ENCODE measurements around the gene MMP24OS.
A peak's percentile ranks its signal among the peaks of the same experiment; 100 is the strongest.

Gene MMP24OS

DNA sequence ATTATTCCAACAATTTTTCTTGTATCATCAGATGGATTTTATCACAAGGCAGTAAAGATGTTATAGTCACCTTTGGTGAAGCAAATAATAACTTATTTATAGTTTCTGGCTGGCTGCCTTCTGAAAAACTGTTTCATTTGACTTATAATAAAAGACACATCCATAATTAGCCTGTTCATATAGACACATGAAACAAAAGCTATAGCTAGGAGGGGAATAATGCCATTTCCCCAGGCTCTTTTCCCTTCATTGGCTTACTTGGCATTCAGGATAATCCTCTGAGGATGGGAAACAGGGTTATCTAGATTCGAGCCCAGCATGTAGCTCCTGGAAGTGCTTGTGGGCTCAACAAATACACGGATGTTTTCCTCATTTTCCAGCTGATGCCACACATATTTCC, 33.9 kb downstream of the MMP24OS start:
- no peak for DNase-seq

DNA sequence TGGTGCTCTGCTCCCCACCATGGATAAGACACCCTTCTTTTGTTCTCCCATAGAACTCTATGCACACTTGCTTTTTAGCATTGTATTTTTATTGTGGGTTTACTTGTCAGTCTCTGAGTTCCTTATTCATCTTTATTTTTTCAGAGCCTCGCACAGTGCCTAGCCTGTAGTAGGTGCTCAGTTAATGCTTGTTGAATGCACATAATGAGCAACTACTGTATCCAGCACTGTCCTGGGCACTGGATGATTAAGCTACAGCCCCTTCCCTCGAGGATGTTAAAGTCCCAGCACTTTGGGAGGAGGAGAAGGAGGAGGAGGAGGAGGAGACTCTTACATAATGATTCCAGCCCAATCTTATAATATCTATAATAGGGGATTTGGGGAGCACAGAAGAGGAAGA, 34.6 kb downstream of the MMP24OS start:
- DNase-seq: no peak

DNA sequence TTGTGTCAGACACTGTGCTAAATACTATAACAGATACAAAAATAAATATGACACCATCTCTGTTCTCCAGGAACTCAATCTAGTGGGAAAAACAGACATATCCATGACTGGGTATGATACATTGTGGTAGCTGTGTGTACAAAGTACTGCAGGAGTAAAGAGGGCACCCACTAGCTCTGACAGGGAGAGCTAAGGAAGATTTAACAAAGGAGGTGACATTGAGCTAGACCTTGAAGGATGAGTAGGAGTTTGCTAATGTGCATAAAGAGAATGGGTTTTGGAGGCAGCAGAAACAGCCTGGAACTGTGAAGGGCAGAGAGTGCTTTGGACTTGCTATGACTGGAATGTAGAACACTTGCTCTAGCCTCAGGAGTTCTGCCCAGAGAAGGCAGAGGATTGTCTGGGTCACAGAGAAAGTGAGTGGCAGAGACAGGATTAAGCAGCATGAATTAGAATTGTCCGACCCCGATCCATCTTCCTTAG, 37.1 kb downstream of the MMP24OS start:
- no peak for DNase-seq

DNA sequence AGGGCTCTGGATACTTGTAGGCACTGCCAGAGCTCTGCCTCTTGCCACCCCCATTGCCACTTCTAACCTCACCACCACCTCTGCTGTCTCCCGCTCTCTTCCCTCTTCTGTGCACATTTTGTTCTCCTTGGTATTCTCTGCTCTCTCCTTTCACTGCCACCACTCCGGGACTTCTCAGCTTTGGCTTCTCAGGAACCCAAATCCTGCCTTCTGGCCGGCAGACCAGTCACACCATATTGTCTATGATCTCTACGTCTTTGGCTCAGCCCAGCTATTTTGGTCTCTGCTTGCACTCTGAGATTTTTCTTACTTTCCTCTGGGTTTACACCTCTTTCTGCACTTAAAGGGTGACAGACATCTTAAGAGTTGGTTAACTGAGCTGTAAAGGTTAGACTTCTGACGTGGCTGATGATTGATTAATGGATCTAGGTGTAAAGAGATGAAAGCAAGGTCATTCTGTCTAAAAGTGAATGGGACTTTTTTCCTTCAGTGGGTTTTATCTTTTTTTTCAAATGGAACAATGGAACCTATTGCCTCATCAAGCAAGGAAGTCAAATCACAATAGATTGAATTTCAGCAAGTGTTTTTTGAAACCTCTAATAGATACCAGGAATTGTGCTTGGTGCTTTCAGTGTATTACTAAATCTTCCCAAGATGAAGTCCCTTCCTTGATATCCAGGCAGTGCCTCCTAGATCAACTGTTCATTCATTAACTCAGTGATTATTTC, 37.7 kb downstream of the MMP24OS start:
- DNase-seq: no peak

DNA sequence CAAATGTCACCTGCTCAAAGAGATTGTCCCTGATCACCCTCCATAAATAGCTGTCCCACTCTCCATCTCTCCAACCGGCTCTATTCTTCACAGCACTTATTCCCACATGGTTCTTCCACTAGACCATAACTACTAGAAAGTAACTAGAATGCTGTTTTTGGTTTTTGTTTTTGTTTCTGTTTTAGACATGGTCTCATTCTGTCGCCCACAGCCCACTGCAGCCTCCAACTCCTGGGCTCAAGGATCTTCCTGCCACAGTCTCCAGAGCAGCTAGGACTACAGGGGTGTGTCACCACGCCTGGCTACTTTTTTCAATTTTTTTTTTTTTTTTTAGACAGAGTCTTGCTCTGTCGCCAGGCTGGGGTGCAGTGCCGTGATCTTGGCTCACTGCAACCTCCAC, 39.2 kb downstream of the MMP24OS start:
- no peak for DNase-seq

DNA sequence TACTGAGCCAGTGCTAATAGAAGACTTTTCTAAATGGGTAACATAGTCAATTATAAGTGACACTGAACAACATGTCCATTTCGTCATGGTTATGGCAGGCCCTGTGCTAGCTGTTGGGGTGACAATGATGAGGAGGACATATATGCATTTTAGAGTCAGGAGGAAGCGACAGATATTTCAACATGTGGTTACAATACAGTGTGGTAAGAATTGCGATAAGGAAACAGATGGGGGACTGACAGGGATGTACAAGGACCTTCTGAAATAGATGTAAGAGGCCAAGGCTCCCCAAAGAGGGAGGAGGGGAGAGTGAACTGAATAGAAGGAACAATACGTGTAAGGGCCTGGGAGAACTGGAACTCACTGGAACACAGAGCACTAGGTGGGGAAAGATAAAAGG, 39.8 kb downstream of the MMP24OS start:
- DNase-seq: no peak

DNA sequence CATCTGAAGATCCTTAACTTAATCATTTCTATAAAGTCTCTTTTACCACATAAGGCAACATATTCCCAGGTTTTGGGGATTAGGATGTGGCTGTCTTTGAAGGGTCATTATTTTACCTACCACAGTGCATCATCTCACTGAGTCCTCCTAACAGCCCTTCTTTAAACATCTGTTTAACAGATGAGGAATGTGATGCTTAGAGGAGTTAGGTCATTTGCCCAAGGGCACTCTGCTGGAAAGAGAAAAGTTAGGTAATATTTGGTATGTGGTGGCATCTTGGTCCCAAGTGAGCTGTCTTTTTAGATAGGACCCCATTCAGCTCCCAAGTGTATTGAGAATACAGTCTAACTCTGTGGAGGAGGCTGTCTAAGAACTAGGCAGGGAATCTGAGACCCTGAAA, 40.4 kb downstream of the MMP24OS start:
- no peak for DNase-seq

DNA sequence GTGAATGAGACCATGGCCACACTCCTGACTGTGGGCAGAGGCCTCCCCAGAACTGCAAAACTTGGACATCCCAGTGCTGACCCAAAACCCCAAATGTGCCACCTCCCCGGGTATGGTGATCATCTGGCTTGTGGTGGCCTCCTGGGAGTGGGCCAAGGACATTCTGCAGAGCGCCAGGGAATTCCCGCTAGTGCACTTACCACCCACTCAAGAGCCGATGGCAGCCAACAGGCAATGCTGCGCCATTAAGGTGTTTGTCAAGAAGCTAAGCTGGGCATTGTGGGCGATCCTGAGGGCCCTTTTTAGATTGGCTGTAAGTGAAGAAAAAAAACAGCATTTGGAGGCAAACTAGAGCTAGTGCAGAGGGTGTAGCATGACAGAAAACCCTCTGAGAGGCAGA, 42.0 kb downstream of the MMP24OS start:
- no peak for DNase-seq

DNA sequence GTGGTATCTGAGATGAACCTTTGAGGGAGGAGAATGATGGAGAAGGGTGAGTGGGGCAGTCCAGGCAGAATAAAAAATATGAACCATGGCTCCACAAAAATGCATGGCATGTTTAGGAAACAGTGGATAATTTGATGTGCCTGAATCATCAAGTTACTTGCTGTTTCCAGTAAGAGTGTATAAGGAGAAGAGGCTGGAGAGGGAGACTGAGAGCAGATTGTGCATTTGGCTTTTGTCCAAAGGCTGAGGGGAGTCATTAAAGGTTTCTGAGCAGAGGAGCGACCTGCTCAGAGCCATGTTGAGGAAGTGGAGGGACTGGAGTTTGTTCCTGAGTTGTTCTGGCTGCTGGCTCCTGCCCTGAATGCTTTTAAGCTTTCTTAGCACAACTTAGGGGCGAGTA, 45.3 kb downstream of the MMP24OS start:
- no peak for DNase-seq

DNA sequence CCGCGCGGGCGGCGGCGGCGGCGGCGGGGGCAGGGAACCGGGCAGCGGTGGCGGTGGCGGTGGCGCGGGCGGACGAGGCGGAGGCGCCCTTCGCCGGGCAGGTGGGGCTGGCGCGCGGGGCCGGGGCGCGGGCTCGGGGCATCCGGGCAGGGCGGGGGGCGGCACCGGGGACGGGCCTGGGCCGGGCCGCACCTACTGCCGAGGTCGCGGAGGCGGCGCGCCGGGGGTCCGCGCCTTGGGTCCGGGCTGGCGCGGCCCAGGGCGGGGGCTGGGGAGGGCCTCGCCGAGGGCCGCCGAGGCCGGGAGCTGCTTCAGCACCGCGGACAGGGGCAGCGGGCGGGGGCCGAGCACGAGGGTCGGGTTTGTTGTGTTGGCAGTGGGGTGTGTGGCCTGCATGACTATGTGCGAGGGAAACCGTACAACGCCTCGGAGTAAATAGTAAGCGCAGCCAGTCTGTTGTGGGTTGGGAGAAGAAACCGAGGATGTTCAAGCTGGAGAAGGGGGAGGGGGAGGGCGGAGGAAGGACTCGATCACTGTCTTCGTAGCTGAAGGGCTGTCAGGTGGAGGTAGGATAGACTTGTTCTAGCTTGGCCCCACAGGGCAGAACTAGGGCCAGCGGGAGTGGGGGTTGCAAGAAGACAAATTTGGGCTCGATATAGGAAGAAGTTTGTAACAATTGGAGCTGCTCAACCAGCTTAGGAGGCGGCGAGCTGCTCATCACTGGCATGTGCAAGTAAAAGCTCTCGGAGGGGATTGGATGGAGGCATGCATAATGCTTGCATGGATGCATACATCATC, 50.8 kb downstream of the MMP24OS start:
- peak; percentile 7 for DNase-seq
